NCI-H2196 treated with DMSO at 0.1 percent for 48 hours (cell line): ENCODE results near the gene GCC2.
A peak's percentile ranks its signal among the peaks of the same experiment; 100 is the strongest.
"Not testable (repeated sequence)": the region's sequence is repeated elsewhere in the genome, so short reads cannot be mapped to it uniquely, and the experiment has no call there.

Source experiments
- DNase-seq: peaks from one replicate; lab custom pipeline; 2025; ENCODE audit not compliant: unreplicated experiment; lab: John Stamatoyannopoulos, UW

The GCC2 gene

DNA sequence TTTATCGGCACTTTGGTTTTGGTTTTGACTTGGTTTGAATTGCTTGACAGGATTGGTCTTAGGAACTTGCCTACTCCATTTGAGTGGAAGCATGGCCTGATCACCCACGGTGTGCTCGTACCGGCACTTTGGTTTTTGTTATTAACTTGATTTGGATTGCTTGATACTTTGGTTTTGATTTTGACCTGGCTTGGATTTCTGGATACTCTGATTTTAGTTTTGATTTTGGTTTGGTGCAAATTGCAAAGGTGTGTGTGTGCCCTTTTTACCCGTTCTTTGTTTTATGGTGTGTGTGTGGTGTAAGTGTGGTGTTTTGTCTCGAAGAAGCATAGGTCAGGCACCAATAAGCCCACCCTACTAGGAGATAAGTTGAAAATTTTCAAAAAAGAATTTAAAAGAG lies 75.7 kb downstream of the GCC2 start:
- DNase-seq = not testable (repeated sequence)

DNA sequence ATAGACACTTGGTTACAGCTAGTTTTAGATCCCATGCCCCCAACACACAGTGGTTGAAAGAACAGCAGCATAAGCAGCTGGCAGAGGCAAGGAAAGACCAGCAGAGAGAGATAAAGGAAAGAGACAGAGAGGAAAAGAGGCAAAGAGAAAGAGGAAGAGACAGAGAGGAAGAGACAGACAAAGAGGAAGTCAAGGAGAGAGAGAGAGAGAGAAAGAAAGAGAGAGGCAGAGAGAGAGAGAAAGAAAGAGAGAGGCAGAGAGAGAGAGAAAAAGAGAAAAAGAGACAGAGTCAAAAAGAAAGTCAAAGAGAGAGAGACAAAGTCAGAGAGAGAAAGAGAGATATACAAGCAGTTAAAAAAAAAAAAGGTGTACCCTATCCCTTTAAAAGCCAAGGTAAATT lies 76.3 kb downstream of the GCC2 start:
- not testable (repeated sequence) for DNase-seq

DNA sequence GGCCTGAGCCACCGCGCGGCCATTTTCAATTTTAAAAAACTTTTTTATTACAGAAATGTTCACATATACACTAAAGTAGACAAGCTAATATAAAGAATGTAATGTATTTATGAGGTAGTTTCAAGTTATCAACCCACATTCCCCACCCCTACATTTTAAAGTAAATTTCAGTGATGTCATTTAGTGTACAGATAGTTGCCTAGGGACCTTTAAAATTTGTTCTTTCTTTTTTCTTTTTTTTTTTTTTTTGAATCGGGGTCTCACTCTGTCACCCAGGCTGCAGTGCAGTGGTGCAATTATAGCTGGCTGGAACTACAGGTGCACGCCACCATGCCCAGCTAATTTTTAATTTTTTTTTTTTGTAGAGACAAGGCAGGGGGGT lies 82.7 kb downstream of the GCC2 start:
- DNase-seq = no peak

DNA sequence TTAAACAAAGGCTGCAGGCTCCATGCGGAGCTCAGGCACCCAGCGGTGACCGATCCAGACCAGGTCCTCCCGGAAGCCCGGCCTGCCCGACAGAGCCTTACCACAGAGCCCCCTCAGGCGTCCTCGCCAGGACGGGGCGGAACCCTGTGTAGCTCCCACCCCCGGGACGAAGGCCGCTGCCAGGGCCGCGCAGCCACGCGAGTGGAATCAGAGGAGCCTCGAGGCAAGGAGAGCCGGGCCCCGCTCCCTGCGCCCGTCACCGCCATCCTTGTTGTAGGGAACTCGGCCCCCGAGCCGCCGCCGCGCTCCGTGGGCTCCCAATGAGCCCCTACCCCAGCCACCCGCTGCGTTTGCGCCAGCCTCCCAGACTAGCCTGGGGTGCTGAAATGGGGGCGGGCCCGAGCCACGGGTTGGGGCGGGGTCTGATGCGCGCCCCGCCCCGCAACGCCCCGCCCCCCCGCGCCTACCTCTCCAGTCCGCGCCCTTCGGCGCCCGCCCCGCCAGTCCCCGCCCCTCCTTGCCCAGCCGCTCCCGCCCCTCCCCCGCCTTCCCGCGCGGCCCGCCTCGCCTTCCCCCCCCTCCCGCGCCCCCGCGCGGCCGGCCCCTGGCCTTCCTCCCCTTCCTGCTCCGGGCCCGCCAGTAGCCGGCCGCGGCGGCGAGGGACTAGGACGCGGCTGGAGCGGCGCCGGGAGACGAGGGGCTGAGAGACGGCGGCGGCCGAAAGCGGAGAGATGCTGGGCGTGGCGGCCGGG lies 85.0 kb downstream of the GCC2 start, which contains the start of gene LIMS1:
LIMS1 (plus strand) TSS at position 639 of the 752 bp plus-strand sequence; CDS start at position 732, 93 bp downstream.
- peak; percentile 84 for DNase-seq

DNA sequence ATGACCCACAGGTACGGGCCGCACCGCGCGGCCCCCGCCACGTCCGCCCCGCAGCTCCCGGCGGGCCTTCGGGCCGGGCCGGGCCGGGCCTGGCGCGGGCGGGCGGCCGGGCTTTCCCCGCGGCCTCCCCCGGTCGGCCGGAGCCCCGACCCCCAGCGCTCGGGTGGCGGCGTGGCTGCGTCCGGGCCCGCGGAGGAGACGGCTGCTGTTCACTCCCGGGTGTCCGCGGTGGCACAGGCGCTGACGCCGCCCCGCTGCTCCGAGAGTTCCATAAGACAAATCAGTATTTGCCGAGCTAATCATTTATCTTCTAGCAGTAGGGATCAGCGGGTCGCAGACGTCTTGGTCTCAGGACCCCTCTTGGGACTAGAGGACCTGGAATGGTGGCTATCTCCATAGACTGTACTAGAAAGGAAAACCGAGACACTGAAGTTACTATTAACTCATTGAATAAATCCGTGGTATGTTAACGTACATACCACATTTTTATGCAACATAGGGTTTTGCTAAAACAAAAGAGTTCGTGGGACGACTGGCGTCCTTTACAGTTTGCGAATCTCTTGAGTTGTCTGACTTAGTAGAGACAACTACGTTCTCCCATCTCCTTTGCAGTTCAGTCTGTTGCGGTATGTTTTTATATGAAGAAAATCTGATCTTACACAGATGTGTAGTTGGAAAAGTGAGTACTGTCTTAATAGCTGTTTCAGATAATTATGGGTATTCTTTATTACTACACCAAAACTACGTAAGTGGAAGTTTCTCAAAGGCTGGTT lies 85.8 kb downstream of the GCC2 start:
- no peak for DNase-seq

DNA sequence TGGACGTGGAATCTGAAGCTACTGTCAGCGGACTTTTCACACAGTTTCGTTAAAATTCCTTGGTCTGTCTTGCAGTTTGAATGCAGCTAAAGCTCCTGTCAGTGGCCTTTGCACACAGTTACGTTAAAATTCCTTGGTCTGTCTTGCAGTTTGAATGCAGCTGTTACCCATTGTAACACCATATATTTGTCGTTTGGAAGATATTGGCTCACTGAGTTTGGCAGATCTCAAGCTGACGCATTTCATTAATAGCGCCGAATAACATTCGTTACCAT lies 86.3 kb downstream of the GCC2 start:
- no peak for DNase-seq

DNA sequence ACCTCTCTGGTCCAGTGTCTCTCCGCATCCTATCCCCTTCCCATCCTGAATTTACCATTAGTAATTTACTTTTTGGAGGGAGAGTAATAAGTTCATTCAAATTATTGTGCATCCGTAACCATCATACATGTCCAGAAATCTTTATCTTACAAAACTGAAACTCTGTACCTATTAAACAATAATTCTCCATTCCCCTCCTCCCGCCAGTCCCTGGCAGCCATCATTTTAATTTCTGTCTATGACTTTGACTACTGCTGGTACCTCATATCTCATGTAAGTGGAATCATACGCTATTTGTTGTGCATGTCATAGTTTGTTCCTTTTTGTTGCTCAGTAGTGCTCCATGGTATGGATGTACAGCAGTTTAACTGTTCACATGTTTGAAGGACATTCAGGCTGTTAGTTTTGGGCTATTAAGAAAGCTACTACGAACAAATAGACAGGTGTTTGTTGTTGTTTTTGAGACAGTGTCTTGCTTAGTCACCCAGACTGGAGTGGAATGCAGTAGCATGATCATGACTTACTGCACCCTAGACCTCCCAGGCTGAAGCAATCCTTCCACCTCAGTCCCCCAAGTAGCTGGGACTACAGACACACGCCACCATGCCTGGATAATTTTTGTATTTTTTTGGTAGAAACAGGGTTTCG lies 87.3 kb downstream of the GCC2 start:
- no peak for DNase-seq

DNA sequence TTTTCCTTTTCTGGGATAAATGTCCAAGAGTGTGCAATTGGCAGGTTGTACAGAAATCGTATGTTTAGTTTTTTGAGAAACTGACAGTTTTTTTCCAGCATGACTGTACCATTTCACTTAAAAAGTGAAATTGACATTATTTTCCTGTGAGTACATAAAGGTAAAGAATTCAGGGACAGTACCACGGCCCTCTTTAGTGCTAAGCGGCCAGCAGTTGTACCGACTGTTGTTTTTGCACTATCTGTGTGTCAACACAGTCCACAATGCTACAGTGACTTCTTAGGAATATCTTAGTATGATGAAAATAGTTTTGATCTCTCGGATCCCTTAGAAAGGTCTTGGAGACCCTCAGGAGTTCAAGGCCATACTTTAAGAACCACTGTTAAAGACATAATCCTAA lies 87.9 kb downstream of the GCC2 start:
- DNase-seq = no peak

DNA sequence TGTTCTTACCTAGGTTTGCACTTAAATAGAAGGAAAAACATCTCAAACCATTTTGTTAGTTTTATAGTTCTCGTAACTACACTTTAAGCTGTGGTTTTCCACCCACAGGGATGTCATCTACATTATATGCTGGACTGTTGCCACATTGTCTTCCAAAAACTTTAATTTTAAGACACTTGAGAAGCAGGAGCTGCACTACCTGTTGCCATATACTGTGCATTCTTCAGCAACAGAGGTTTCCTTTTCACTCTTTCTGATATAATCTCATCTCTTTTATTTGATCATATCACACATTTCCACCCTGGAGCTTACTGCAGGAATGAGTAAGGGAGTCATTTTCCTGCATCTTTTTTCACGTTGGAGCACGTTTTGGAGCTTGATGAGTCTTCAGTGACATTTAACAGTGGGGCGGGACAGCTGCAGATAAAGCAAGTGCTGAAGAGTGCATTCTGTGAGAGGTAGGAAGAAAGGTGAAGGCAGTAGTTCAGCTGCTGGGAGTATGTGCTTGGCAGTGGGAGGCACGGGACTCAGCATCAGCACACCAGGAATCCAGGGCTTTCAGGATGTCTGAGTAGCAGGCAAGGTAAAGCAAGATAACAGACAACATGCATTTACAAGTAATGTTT lies 89.1 kb downstream of the GCC2 start:
- no peak for DNase-seq

DNA sequence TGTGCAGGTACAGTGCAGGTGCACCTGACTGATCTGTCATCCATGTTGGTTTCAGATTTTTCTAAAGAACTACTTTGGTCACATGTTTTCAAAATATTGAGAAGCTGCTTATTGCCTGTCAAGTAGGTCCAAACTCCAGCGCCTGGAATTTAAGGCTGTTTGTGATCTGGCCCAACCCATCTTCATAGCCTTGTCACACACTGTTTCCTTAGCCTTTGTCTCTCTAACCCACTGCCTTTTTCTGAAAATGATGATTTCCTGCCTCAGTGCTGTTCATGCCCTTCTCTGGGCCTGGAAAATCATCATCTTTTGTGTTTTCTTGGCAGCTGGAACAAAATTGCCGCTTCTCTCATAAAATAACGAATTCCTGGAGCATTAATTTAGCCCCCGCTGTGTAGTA lies 92.4 kb downstream of the GCC2 start:
- no peak for DNase-seq

DNA sequence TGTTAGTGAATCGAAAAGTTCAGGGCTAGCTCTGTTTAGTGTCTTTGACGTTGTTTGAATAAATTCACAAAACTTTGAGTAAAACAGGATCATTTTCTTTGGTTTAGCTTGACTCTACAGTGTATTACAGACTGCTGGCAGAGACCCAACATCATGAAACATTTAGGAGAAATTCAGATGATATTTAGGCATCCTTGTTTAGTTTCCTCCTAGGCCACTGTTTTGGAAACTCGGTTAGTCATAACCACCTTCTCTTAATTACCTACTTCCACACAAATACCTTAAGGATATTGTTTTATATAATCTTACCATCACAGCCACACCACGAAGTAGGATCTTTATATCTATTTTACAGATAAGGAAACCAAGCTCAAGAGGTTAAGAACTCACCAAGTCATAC lies 93.1 kb downstream of the GCC2 start:
- DNase-seq = no peak

DNA sequence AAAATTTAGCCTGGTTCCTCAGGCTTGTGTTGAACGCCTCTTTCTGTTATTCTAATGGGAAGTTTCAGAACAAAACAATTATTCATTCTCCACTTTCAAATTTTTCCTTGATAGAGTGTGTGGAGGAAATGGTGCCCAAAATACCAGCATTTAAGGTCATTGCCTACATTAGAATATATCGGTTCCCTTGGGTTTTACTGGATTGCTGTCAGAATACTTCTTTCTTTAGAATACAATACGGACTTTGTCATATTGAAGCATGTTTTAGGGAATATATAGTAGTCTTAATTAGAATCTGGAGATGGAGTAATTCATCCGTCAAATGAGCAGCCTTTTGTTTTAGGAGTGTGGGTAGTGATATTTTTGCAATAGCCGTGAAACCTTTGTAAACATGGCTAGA lies 98.6 kb downstream of the GCC2 start:
- no peak for DNase-seq

DNA sequence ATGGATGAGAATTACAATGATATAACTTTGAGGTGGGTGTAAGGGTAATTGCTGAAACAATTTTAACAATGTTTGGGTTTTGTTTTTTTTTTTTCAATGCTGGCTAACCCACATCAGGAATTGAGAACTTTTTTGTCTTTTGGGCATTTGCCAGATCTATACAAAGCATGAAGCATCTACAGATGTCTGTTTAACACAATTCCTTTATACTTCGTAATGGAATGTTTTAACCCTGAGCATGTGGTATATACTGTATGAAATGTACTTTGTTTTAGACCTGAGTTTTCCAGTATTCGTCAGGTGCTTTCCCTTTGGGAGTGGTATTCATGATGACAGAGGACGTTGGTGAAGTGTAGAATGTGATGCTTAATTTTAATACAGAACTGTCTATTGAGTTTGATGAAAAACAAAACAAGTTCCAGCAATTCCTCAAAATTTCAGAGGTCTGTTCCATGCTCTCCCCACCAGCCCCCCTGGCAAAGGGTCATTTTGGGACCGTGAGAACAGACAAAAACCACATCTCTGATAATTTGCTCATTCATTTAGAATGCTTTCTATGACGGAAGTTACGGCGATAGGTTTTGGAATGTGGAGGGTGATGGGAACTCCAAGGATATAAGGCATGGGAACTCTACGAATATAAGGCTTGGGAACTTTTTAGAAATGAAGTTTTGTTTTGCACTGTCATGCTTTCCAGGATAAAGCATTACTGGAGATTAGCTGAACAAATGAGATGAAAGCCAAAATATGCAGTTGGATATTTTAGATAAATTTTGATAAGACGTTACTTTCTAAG lies 99.4 kb downstream of the GCC2 start:
- no peak for DNase-seq

DNA sequence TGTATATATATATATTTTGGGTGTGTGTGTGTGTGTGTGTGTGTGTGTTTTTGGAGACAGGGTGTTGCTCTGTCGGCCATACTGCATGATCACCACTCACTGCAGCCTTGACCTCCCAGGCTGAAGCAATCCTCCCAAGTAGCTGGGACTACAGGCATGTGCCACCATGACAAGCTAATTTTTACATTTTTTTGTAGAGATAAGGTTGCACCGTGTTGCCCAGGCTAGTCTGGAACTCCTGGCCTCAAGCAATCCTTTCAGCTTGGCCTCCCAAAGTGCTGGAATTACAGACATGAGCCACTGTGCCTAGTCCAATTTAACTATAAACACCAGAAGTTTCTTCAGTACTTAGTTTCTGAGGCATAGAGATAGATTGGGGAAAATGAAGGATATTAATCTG lies 103.6 kb downstream of the GCC2 start:
- DNase-seq = no peak

DNA sequence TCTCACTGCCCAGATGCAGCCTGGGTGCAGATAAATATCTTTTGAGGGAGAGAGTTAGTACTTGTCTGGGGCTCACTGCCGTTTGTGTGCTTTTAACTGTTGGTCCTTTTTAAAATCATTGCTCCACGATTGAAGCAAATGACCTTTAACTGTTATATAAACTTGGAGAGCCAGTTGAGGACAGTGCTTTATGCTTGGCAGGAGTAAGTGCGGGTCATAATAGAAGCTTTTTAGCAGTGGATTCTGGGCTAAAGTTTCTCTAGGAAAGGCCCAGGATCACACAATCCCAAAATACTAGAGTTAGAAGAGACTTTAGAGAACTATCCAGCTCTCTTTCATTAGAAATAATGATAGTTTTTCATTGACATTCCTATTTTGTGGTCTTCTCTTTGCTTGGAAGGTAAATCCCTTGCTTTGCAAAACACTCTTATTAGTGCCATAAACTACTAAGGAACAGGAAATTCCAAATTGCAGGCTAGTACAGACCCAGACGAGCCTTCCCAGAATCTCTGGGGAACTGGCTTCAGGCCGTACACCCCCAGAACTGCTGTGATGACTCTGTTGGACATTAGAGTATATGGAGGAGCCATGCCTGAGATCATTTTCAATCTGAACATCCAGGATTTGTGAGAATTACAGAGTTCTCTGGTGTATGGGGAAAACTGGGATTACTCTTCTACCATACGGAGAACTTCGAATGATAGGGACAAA lies 104.4 kb downstream of the GCC2 start:
- no peak for DNase-seq

DNA sequence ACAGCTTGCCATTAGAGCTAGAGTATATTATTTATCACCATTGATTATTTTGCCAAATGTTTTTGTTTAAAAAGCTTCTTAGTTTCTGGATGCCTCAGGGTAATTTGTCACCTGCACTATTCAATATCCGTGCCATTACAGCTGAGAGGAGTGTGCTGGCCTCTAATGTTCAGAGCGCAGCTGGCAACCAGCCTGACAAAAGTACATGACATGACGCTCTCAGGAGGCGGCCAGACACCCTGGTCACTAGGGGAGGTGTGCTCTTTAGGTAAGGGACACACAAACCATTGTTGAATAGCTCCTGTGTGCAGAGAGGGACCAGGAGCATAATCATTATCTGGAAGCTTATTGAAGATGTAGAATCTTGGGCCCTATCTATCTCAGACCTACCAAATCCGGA lies 105.5 kb downstream of the GCC2 start:
- no peak for DNase-seq

DNA sequence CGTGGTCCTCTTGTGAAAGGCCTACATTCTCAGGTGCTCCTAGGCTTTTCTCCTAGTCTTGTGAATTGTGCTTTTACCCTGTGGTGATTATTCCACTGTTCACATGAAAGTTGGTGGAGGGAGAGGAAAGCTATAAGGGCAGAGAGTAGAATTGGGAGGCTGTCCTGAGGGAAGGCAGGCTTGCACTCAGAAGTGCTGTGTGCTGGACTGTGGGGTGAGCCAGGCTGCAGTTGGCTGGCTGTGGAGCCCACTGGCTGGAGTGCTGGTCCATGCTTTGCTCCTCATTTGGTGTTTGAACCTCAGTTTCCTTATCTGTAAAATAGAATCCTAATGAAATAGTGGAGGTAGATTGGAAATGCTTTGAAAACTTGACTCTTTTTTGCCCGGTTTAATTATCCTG lies 106.6 kb downstream of the GCC2 start:
- DNase-seq = no peak

DNA sequence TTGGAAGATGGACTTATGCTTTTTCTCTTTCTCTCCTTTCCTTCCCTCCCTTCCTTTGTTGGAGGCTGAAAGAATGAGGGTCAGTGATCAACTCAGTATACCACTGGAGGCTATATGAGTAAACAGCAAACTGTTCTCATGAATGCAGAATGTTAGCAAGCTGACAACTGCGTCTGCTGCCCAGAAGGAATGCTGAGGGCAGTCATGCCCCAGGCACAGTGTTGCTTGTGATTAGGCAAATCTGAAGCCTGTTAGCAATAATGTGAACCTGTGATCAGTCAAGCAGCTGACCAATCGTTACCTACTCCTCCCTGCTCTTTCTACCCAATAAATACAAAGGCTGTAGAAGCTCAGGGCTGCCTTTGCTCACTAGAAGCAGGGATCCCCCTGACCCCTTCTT lies 107.6 kb downstream of the GCC2 start:
- not testable (repeated sequence) for DNase-seq
